IPS DF 4.7 (cell line): ENCODE data around the gene TMEM94.
"Not testable (repeated sequence)": the region's sequence is repeated elsewhere in the genome, so short reads cannot be mapped to it uniquely, and the experiment has no call there.

Experiments
- DNase-seq: peaks from one replicate; pipeline ENCODE4 v3.0.0-alpha.2; 2013; ENCODE audit warnings: low spot score; ENCODE audit errors: extremely low read depth

TMEM94 gene

GRCh38 chr17:75445296-75445695 lies 11.1 kb upstream of the TMEM94 start:
- no peak for DNase-seq

GRCh38 chr17:75445896-75446295 lies 10.5 kb upstream of the TMEM94 start:
- DNase-seq, result not testable (repeated sequence)

GRCh38 chr17:75447951-75448856 lies 8.2 kb upstream of the TMEM94 start:
- DNase-seq, result no peak

- DNase-seq, result no peak
Measured at GRCh38 chr17:75450270-75450669, 6.2 kb upstream of the TMEM94 start.

- no peak for DNase-seq
Measured at GRCh38 chr17:75454193-75454592, 2.2 kb upstream of the TMEM94 start.

- DNase-seq, result not testable (repeated sequence)
Measured at GRCh38 chr17:75454672-75455071, 1.8 kb upstream of the TMEM94 start.

- DNase-seq, result no peak
Measured at GRCh38 chr17:75456039-75456416, 407 bp upstream of the TMEM94 start.

GRCh38 chr17:75457047-75457654 lies 716 bp downstream of the TMEM94 start:
- no peak for DNase-seq

GRCh38 chr17:75459246-75459589 lies 2.8 kb downstream of the TMEM94 start:
- no peak for DNase-seq

GRCh38 chr17:75459590-75460267 lies 3.3 kb downstream of the TMEM94 start:
- DNase-seq, result no peak

GRCh38 chr17:75460295-75460694 lies 3.9 kb downstream of the TMEM94 start:
- DNase-seq, result no peak

GRCh38 chr17:75463603-75464002 lies 7.2 kb downstream of the TMEM94 start:
- no peak for DNase-seq

GRCh38 chr17:75465039-75465438 lies 8.6 kb downstream of the TMEM94 start:
- DNase-seq, result no peak

GRCh38 chr17:75468291-75468754 lies 11.9 kb downstream of the TMEM94 start:
- DNase-seq, result no peak

- DNase-seq, result no peak
Measured at GRCh38 chr17:75468779-75469373, 12.4 kb downstream of the TMEM94 start.

- DNase-seq, result no peak
Measured at GRCh38 chr17:75471207-75471606, 14.8 kb downstream of the TMEM94 start.

GRCh38 chr17:75472119-75472518 lies 15.7 kb downstream of the TMEM94 start:
- DNase-seq, result no peak

GRCh38 chr17:75473246-75473645 lies 16.8 kb downstream of the TMEM94 start:
- DNase-seq, result no peak

- no peak for DNase-seq
Measured at GRCh38 chr17:75474736-75475135, 18.3 kb downstream of the TMEM94 start.

- DNase-seq, result no peak
Measured at GRCh38 chr17:75475144-75475835, 18.9 kb downstream of the TMEM94 start.

GRCh38 chr17:75475851-75476250 lies 19.4 kb downstream of the TMEM94 start:
- no peak for DNase-seq
